Tracheal epithelial cell (primary cell): ENCODE measurements around the gene NUDCD3. TPM values are rescaled to one million over a fixed set of nuclear protein-coding genes. Genes with fewer than 3 reads are reported as not detected.

Experiments
- total RNA-seq: library from RNA; depleted of rRNA; stranded (reverse); fragments of >200 nt; gene quantifications from 2 replicates; pipeline ENCODE4 v1.2.1, GENCODE V29; 2014

NUDCD3 gene
- 64.4 and 91.6 TPM in 2 replicates for total RNA-seq

DNA sequence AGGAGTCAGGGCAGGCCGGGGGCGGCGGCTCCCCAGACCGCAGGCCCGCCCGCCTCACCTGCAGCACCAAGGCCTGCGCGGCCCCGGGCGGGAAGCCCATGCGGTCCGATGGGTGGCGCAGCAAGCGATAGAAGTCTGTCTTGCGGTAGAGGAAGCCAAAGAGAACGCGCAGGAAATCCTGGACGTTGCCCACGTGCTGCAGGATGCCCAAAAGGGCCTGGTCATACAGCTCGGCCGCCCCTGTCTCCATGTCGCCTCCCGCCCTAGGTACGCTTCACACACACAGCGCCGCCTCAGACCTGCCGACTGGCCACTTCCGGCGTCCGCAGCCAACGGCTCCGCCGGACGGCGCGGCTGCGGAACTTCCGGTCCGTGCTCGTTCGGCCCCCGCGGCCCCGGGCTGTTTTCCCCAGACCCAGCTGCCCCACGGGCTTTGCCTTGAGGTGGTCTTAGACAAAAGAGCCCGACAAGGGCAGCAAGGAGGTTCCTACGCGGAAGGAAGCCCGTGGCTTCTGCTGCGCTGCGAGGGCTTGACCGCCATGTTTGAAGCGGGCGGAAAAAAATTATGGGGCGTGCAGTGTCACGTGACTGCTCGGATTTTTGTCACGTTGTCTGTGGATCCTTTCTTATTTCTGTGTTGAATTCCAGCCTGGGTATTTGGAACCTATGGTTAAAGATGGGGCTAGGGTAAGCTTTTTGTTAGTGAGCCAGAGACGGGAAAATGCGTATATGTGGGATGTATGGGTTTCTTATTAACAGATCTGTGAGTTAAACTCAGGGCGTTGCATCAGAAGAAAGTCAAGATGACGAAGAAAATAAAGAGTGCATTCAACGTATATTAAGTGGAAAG is at the start of gene NUDCD3:
TSS of gene NUDCD3 (minus strand) at position 308 of the 850 bp plus-strand sequence. CDS start at position 250, 58 bp downstream.

Other genes starting within 250 kb of the NUDCD3 start
- gene CAMK2B, start 165.1 kb downstream of the NUDCD3 start, total RNA-seq, result 0.72 TPM in 1 of 2 replicates, not detected in the other
- gene NPC1L1, start 50.7 kb upstream of the NUDCD3 start, total RNA-seq, result under 0.01 TPM in 1 of 2 replicates, not detected in the other
- 78.3 and 79.3 TPM in 2 replicates for gene DDX56, start 83.2 kb upstream of the NUDCD3 start, total RNA-seq
- gene TMED4, start 91.6 kb upstream of the NUDCD3 start, total RNA-seq, result 175 and 201 TPM in 2 replicates
- gene OGDH, start 116.0 kb upstream of the NUDCD3 start, total RNA-seq, result 59.5 and 79.5 TPM in 2 replicates